ENCODE data around the gene ADGRG7.
A peak's percentile ranks its signal among the peaks of the same experiment; 100 is the strongest.

The ADGRG7 gene

GRCh38 chr3:100702980-100703345 lies 93.6 kb downstream of the ADGRG7 start:
- no peak for DNase-seq

- DNase-seq = no peak
These were observed 94.5 kb downstream of the ADGRG7 start for GRCh38 chr3:100703865-100704264.

GRCh38 chr3:100706365-100706764 lies 97.0 kb downstream of the ADGRG7 start:
- DNase-seq = no peak

GRCh38 chr3:100708644-100708988 lies 99.2 kb downstream of the ADGRG7 start:
- no peak for DNase-seq

DNA sequence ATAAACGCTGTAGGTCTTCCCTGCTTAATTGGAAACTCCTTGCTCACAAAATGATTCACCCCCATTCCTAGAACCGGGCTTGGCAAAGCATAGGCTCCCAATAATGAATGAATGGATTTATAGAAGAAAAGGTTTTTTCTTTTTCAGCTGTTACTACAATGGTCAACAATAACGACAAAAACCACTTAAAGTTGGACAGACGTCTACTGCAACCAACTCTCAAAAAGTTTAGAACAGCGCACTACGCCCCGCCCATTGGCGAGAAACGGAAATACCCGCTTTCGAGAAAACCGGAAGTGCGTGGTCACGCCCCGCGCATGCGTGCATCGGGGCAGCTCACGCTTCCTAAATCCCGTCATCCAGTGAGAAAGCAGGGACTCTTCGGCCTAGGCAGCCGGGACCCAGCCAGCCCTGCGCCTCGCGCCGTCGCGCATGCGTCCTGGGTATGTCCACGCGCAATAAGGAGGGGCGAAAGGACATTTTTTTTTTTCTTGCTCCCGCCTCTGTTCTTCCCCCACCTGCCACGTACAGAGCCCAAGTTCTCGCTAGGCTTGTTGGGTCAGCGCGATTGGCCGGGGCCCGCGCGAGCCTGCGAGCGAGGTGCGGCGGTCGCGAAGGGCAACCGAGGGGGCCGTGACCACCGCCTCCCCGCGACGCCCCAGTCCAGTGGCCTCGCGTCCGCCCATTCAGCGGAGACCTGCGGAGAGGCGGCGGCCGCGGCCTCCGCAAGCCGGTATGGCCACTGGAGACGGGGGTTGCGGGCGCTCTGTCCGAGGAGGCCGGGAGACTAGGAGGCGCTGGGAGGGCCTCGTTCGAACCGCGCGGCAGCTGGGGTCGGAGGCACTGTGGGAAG lies 99.8 kb downstream of the ADGRG7 start, which contains the start of gene TFG:
TFG (plus strand) TSS at position 506 of the 853 bp plus-strand sequence. CDS start 4,192 bp downstream, outside the sequence.
- peak; percentile 98 for DNase-seq

- DNase-seq = peak; percentile 71
These were observed 100.5 kb downstream of the ADGRG7 start for GRCh38 chr3:100709842-100710260.

DNA sequence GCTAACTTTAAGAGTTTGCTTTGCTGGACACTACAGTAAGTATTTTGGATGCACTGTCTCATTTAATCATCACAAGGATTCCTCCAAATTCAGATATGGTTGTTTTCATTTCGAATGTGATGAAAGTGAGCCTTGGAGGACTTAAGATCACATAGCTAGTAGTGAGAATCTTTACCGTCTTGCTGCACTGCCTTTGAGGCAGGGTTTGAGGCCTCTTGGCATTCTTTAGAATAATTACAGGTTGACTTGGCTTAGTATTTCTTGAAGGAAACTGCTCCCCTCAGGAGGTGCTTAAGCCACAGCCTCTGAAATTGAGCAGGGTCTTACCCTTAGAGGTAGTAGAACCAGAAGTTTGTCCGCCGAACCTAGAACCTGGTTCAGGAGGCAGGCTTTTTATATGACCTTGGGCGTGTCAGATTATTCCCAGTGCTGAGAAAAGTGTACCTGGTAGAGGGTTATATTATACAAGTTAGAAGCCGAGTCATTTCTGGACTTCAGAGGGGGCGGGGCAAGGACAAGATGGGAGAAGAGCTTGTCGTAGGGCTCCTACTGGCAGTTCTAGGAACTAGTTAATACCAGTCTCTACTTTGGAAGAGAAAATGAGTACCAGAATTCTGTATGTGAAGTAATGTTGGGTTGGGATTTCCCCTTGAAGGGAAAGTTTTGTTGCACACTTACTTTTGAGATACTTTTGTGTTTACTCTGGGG lies 101.0 kb downstream of the ADGRG7 start:
- peak; percentile 78 for DNase-seq

GRCh38 chr3:100715176-100715575 lies 105.8 kb downstream of the ADGRG7 start:
- DNase-seq = no peak

GRCh38 chr3:100717063-100717462 lies 107.7 kb downstream of the ADGRG7 start:
- DNase-seq = no peak

GRCh38 chr3:100717637-100718487 lies 108.5 kb downstream of the ADGRG7 start:
- DNase-seq = no peak

DNA sequence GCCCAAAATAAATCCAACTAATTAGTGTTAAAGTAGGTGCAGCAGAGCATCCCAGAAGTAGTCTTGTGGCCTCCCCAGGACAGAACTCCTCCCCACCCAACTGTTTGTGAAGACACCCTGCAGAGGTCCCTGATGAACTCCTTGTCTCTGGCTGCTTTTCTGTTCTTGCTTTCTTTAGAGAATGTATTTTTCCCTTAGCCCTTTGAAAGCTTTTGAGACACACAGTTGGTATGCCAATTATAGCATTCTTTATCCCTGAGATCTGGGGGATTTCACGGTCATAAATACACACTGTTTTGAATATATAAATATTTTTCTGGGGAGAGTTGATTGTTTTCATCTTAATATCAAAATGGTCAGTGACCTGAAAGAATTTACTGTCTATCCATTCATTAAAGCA lies 109.7 kb downstream of the ADGRG7 start:
- DNase-seq = no peak

GRCh38 chr3:100720426-100720825 lies 111.0 kb downstream of the ADGRG7 start:
- DNase-seq = no peak

DNA sequence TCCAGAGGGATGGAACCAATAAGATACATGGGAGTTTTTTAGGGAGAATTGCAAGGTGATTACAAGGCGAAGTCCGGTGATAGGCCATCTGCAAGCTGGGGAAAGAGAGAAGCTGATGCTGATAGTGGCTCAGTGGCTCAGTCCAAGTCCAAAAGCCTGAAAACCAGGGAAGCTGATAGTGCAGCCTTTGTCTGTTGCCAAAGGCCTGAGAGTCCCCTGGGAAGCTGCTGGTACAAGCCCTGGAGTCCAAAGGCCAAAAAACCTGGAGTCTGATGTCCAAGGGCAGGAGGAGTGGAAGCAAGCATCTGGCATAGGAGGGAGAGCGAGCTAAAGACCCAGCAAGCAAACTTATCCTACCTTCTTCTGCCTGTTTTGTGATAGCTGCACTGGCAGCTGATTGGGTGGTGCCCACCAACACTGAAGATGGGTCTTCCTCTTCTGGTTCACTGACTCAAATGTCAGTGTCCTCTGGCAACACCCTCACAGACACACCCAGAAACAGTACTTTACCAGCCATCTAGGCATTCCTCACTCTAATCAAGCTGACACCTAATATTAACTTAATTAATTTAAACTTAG lies 116.6 kb downstream of the ADGRG7 start:
- no peak for DNase-seq

GRCh38 chr3:100726706-100727105 lies 117.3 kb downstream of the ADGRG7 start:
- DNase-seq = no peak

DNA sequence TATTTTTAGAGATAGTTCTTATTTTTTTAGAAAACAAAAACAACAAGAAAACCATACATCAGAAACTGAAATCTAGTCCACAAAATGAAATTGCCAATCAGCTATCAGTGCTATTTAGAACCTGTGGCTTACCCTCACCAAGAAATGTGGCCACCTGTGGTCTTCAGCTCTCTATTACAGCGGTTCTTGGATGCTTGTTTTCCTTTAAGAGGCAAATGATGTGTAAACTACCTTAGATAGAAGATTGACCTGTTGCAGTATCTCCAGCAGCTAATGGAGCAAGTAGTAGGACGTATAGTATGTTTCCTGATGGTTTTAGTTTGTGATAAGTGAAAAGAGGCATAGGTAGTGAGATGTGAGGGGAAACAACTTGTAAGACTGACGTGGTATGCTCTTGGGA lies 121.1 kb downstream of the ADGRG7 start:
- DNase-seq = no peak

- no peak for DNase-seq
These were observed 123.0 kb downstream of the ADGRG7 start for GRCh38 chr3:100732435-100732834.

DNA sequence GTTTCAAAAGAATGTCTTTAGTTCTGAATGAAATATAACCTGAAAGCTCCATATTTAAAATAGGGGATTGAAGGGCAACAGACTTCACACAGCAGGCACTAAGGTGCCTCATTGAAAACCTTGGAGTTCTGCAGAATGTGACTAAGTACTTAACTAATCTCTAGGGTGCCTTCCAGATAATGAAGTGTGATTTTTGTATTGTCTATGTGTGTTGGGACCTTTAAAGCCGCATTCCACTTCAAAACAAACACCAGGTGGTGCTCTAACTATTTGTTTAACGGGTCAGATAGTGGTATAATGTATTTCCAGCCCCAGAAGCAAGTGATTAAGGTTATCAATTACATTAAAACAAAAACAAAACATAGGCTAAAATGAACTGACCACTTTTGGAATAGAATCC lies 127.9 kb downstream of the ADGRG7 start:
- DNase-seq = no peak

- no peak for DNase-seq
These were observed 130.8 kb downstream of the ADGRG7 start for GRCh38 chr3:100740207-100740606.

- DNase-seq = no peak
These were observed 134.1 kb downstream of the ADGRG7 start for GRCh38 chr3:100743535-100743934.

GRCh38 chr3:100744671-100745070 lies 135.3 kb downstream of the ADGRG7 start:
- no peak for DNase-seq
